ENCODE data around the gene SPINT4.

SPINT4 gene

GRCh38 chr20:45765980-45766379, 43.8 kb downstream of the SPINT4 start:
- no peak for FAIRE-seq

DNA sequence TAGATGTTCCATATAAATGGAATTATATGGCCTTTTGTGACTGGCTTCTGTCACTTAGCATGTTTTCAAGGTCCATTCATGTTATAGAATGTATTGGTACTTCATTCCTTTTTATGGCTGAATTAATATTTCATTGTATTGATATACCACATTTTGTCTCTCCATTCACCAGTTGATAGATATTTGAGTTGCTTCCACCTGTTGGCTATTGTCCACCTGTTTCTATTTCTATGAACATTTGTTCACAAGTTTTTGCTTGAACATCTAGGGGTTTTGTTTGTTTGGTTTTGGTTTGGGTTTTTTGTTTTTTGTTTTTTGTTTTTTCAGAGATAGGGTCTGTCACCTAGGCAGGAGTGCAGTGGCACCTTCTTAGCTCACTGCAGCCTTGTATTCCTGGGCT, 46.3 kb downstream of the SPINT4 start:
- FAIRE-seq: no peak

DNA sequence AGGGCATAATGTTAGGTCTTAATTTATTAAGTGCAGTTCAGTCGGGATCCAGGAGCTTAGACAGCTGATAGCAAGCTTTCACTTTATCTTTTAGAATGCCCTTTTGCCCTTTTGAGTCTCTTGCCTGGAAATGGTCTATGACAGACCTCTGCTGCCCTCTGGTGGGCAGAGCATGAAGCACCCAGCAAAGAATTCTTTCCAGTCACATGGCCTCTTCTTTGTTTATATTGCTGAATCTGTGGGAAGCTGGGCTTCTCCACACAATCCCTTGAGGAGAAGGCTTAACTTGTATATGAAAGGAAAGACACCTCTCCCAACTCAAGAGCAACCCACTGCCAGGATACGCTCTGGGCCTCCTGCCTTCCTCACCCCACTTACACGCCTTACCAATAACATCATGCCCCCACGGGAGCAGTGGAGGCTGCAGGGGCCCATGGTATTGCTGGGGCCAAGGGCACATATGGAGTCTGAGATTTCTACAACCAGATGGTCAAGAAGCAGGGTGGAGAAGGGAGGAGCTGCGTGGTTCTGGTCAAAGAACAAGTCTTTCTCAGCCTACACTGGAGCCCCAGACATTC, 49.1 kb downstream of the SPINT4 start:
- peak; percentile 82 for FAIRE-seq

- FAIRE-seq: no peak
These were observed 50.5 kb downstream of the SPINT4 start for GRCh38 chr20:45772693-45773092.

GRCh38 chr20:45774945-45775344, 52.8 kb downstream of the SPINT4 start:
- no peak for FAIRE-seq

DNA sequence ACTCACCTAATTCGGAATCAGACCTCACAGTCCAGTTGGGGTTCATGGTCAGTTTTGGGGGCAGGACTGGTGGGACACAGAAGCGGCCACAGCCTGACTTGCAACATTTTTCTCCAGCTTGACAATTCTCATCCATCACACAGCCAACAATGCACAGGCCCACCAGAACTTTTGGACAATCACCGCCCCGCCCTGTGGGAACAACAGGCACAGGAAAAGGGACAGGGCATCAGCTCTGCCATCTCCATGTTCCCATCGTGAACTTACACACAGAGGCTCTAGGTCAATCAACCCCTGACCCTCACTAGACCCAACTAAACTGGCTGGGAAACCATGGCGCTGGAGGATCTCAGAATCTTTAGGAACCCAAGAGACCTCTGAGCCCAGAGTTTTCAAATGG, 53.3 kb downstream of the SPINT4 start:
- FAIRE-seq: no peak

All from endometrium (tissue), 2 donors.